Measurements from ENCODE around the gene ATP2A1.

Gene ATP2A1

DNA sequence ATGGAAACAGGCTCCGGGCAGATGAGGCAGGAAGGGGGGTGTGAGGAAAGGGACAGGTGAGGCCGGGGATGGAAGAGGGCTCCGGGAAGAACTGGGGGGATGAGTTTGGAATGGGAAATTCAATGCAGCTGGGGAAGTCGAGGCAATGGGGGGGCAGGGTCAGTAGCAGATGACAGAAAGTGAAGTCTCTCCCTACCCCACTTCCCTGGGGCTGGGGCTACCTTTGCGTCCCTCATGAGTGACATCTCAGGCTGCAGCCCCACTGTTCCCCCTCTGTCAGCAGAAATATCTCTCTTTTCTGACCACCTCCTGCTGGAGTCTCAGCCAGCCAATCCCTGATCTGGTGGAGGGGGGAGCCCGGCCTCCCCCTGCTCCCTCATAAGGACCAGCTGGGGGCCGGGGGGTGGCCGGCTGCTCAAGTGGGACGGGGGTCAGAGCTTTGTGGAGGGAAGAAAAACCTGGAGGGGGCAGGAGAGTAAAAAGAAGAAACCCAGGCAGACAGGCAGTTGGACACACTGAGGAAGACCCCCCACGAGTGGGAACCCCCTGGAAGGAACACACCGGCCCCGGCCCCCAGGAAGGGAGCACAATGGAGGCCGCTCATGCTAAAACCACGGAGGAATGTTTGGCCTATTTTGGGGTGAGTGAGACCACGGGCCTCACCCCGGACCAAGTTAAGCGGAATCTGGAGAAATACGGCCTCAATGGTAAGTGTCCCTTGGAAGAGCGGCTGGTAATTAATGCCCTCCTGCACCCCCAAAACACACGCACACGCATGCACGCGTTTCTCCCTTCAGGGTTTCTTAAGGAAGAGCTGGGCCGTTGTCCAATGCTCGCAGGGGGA is at the start of gene ATP2A1:
Gene ATP2A1 (plus strand): TSS at position 406 of the 844 bp plus-strand sequence. CDS start 184 bp downstream, at position 590.
- no peak for DNase-seq

- no peak for DNase-seq
Measured at GRCh38 chr16:28829747-28830146, 48.5 kb upstream of the ATP2A1 start.

DNA sequence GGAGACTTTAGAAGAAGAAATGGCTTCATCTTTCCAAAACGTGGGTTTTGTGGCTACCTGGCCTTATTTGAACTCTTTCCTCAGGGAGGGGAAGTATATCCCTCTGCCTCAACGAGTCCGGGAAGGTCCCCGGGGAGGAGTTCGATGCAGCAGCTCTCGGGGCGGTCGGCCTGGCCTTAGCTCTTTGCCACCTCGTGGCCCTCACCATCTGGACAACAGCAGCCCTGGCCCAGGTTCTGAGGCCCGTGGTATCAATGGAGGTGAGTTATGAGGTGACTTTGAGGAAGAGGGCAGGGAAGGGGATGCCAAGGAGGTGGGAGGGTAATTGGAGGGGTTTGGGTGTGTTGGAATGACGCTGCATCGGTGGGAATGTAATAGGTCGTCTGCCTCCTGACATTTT is 47.8 kb upstream of the ATP2A1 start:
- no peak for DNase-seq

GRCh38 chr16:28834349-28834748 is 43.9 kb upstream of the ATP2A1 start:
- DNase-seq, result no peak

DNA sequence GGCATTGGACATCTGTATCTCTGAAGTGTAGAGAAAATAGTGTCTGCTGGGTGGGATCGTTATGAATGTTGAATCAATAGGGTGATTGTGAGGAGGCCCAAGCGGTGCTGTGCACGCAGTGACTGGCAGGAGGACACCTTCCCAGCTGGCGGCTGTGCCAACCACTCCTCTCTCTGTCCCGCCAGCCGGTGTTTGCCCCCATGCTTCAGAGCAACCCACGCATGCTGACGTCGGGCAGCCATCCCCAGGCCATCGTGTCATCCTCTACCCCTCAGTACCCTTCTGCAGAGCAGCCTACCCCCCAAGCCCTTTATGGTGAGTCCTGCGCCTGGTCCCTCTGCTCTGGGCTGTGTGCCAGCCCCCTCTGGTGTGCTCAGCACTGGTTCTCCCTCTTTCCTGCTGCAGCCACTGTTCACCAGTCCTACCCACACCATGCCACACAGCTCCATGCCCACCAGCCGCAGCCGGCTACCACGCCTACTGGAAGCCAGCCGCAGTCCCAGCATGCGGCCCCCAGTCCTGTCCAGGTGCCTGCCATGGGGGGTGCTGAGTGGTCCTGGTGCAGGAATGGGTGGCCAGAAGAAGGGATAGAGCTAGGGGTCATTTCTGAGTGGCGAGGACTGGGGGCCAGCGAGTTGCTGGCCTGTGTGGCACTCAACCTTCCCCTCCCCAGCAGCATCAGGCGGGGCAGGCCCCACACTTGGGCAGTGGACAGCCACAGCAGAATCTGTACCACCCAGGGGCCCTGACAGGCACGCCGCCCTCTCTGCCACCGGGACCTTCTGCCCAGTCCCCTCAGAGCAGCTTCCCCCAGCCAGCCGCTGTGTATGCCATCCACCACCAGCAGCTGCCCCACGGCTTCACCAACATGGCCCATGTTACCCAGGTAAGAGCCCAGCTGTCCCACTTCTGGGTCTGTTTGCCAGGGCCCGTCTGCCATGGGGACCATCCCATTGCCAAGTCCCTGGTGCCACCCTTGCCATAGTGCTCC is 43.1 kb upstream of the ATP2A1 start:
- no peak for DNase-seq

DNA sequence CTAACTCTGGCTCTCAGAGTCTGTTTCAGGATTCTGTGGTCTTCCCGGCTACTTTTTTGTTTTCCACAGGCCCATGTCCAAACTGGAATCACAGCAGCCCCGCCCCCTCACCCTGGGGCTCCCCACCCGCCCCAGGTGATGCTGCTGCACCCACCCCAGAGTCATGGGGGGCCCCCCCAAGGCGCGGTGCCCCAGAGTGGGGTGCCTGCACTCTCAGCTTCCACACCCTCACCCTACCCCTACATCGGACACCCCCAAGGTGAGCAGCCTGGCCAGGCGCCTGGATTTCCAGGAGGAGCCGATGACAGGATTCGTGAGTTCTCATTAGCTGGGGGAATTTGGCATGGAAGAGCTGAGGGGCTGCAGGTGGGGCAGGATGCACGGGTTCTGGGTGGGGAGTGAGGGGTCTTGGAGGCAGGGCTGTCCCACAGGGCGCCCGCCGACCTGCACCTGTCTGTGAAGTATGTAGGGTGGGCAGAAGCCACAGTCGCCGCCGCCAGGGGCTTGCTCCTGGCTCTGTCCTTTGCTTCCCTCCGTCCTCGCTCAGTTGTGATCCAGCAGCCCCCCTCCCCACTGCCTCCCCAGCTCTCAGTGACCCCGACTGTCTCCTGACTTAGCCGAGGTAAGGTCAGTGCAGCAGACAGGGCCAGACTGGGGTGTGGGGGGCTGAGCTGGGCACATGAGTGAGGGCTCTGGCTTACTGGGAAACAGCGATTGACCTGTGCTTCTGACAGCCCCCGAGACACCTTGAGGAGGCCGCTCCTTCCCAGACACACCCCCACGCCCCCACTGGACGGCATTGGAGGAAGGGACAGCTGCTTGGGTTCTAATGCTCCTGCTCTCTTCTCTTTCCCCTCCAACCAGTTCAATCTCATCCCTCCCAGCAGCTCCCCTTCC is 42.2 kb upstream of the ATP2A1 start:
- DNase-seq, result no peak

- DNase-seq, result no peak
Measured at GRCh38 chr16:28836761-28837064, 41.6 kb upstream of the ATP2A1 start.

GRCh38 chr16:28837672-28838557 is 40.4 kb upstream of the ATP2A1 start:
- DNase-seq, result no peak

- DNase-seq, result no peak
Measured at GRCh38 chr16:28838558-28838918, 39.8 kb upstream of the ATP2A1 start.

GRCh38 chr16:28839004-28839639 is 39.2 kb upstream of the ATP2A1 start:
- no peak for DNase-seq

GRCh38 chr16:28839899-28840298 is 38.4 kb upstream of the ATP2A1 start:
- no peak for DNase-seq

DNA sequence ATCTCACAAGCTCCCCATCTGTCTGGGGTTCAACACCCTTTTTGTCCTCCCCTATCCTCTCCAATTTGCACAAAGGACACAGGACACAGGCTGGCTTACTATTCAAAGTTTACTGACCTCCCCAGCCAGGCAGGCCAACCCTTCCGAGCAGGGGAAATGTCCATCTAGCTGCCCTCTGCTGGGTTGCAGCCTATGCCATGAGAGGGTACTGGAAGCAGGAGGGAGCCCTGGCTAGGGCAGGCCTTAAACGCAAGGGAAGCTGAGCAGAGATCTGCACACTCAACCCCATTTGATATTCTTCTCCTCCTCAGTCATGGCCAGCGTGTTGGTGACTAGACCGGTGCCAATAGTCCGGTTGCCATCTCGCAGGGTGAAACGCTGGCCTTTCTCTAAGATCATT is 35.6 kb upstream of the ATP2A1 start:
- no peak for DNase-seq

DNA sequence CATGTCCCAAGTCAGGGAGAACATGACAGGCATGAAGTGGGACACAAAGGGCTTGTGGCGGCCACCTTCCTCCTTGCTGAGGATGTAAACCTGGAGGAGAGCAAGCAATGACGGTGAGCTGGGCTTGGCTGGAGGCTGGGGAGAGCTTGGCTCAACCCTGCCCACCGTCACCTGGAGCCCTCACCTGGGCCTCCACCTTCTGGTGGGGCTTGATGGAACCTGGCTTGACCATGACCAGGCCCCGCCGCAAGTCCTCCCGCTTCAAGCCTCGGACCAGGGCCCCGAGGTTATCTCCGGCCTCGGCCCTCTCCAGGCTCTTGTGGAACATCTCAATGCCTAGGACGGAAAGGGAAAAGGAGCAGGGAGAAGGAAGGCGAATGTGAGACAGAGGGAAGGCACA is 34.5 kb upstream of the ATP2A1 start:
- no peak for DNase-seq

DNA sequence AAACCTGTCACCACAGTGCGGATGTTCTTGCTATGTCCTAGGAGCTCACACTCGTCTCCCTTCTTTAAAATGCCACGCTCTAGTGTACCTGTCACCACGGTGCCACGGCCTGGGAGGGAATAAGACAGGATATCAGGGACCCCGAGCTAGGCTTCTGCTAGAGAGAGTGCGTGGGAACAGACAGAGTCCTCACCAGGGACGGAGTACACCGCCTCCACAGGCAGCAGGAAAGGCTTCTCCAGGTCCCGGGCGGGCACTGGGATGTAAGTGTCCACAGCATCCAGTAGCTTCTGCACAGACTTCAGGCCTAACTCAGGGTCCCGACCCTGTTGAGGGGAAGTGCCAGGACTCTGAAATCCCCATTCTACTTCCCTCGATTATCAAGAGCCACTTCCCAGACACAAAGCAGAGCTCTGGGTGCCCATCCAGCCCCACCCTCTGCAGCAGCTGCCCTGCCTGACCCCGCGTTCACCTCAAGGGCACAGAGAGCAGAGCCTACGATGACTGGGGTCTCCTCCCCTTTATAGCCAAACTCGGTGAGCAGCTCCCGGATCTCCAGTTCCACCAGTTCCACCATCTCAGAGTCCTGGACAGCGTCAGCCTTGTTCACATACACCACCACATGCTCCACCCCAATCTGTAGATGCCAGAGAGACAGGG is 33.9 kb upstream of the ATP2A1 start:
- no peak for DNase-seq

- peak; percentile 39 for DNase-seq
Measured at GRCh38 chr16:28845293-28845692, 33.0 kb upstream of the ATP2A1 start.

- DNase-seq, result no peak
Measured at GRCh38 chr16:28845761-28846079, 32.6 kb upstream of the ATP2A1 start.

- peak; percentile 99 for DNase-seq
Measured at GRCh38 chr16:28846080-28846932, 32.0 kb upstream of the ATP2A1 start, which contains the start of gene TUFM. TUFM (minus strand) TSS chr16:28846348; CDS start chr16:28846269, 79 bp downstream.

- DNase-seq, result no peak
Measured at GRCh38 chr16:28846933-28847273, 31.4 kb upstream of the ATP2A1 start.

DNA sequence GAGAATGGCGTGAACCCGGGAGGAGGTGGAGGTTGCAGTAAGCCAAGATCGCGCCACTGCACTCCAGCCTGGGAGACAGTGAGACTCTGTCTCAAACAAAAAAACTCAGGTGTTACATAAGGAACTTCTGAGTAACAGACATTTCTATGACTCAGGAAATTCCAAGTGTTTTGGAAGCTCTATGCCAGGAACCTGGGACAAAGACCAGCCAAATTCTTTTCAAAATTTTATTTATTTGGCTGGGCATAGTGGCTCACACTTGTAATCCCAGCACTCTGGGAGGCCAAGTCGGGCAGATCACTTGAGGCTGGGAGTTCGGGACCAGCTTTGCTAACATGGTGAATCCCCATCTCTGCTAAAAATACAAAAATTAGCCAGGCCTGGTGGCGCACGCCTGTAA is 19.9 kb upstream of the ATP2A1 start:
- no peak for DNase-seq

- DNase-seq, result no peak
Measured at GRCh38 chr16:28859326-28859725, 19.0 kb upstream of the ATP2A1 start.

All from stimulated activated CD4-positive, alpha-beta T cell treated with anti-CD3 and anti-CD28 coated beads, Interleukin-1b, Interleukin-23, amount 100 ng/mL, for 48 hours (primary cell).